Gastrocnemius medialis (tissue), 4 donors: ENCODE measurements around the gene PPFIA1. TPM values are rescaled to one million over a fixed set of nuclear protein-coding genes. Genes with fewer than 3 reads are reported as not detected.

Experiments
- ATAC-seq, 2 donors: fragments of 150-250 bp; one replicate each; pipeline ENCODE4 v1.9.1; 2016
- DNase-seq, 2 donors: peaks; one replicate each; pipeline ENCODE4 v3.0.0-alpha.2; 2019
- H3K27ac ChIP-seq, 4 donors: fragments of 200-600 bp; sonication (generic); 1 replicate in 1 of 4; 2 replicates in 3 of 4; pipeline ENCODE4 v1.5.1; 2016 to 2018; ENCODE audit warnings: mild to moderate bottlenecking in 2 of 4, moderate library complexity in 1 of 4
- H3K27me3 ChIP-seq, 3 donors: fragments of 200-600 bp; sonication (generic) in 2 of 3; 1 replicate in 1 of 3; 2 replicates in 2 of 3; pipeline versions ENCODE4 v1.5.1 to v1.6.0; 2016 to 2019; ENCODE audit warnings: mild to moderate bottlenecking in 1 of 3, moderate library complexity in 1 of 3
- H3K36me3 ChIP-seq, 2 donors: fragments of 200-600 bp; sonication (generic) in 1 of 2; one replicate each; pipeline ENCODE4 v1.5.1; 2017 to 2018
- H3K4me1 ChIP-seq, 2 donors: fragments of 200-600 bp; sonication (generic) in 1 of 2; one replicate each; pipeline ENCODE4 v1.5.1; 2016 to 2017; ENCODE audit warnings: mild to moderate bottlenecking in 2 of 2
- H3K4me3 ChIP-seq, 4 donors: fragments of 200-600 bp; sonication (generic) in 3 of 4; 1 replicate in 1 of 4; 2 replicates in 3 of 4; pipeline ENCODE4 v1.5.1; 2016 to 2019; ENCODE audit warnings: mild to moderate bottlenecking in 2 of 4
- H3K9me3 ChIP-seq, 3 donors: fragments of 200-600 bp; sonication (generic) in 2 of 3; 1 replicate in 1 of 3; 2 replicates in 2 of 3; pipeline ENCODE4 v1.5.1; 2016 to 2019
- CTCF ChIP-seq, 5 experiments: fragments of 450-650 bp in 3 of 5; fragments of 200-600 bp in 2 of 5; sonication (generic) in 2 of 5; IDR thresholded peaks in 4 of 5; conservative IDR thresholded peaks in 1 of 5; 1 replicate in 4 of 5; 2 replicates in 1 of 5; pipeline ENCODE4 v1.5.1; 2016 to 2019; ENCODE audit warnings: antibody characterized with exemption in 5 of 5, mild to moderate bottlenecking in 3 of 5, moderate library complexity in 3 of 5
- POLR2A ChIP-seq, 2 donors: fragments of 450-650 bp; IDR thresholded peaks; one replicate each; pipeline ENCODE4 v1.6.1; 2017; ENCODE audit warnings: antibody characterized with exemption in 2 of 2, mild to moderate bottlenecking in 2 of 2, moderate library complexity in 2 of 2
- in situ Hi-C, 4 donors: fragments of 200-750 bp; cut with MboI; loops; one replicate each; pipeline versions ENCODE4 v1.15.0 to v1.8.0; 2017; ENCODE audit warnings: low sequenced_read_pairs in 4 of 4
- intact Hi-C: fragments of 100-400 bp; cut with DNase I; formaldehyde crosslinking; loops from one replicate; pipeline ENCODE4 v1.15.1; 2023; ENCODE audit warnings: low total_unique reads
- total RNA-seq, 4 donors: library from RNA; depleted of rRNA; stranded (reverse); fragments of >200 nt; gene quantifications; one replicate each; pipeline versions ENCODE4 v1.1.0 to v1.2.3, GENCODE V29; 2016

The PPFIA1 gene
- total RNA-seq, 4 donors from 2014 or later = 36.3 to 90.6 (median 46.0) TPM

- Histone ChIP-seq H3K9me3 (no peaks in the 10 kb centered on the region), H3K4me1 (no peaks in the 10 kb centered on the region), H3K27me3 (no peaks in the 10 kb centered on the region), H3K4me3 (no peak overlapping the region), H3K36me3 (peaks cover 0 to 97% of the 10 kb centered on the region in 2 donors), H3K27ac (no peak overlapping the region)
- in situ Hi-C loops (no loop called here), intact Hi-C loops (no loop called here)
- ATAC-seq (peak; percentile 30 to 31), DNase-seq (peak in 1 of 2 donors; percentile 60)
- TF ChIP-seq CTCF (IDR thresholded peaks at IDR 0.05 in 4 of 5, conservative IDR thresholded peaks at IDR 0.05 in 1 of 5) (no peak), POLR2A (IDR thresholded peaks at IDR 0.05) (no peak)
Observed at GRCh38 chr11:70415191-70415590, 144.7 kb downstream of the PPFIA1 start.

GRCh38 chr11:70415642-70416395 lies 145.3 kb downstream of the PPFIA1 start:
- peaks cover 0 to 97% of the 10 kb centered on the region in 2 donors for H3K36me3 ChIP-seq
- no peaks in the 10 kb centered on the region for H3K9me3 ChIP-seq
- ATAC-seq = no peak
- in situ Hi-C loops (no loop called here), intact Hi-C loops (no loop called here)
- no peaks in the 10 kb centered on the region for H3K27me3 ChIP-seq
- no peaks in the 10 kb centered on the region for H3K4me1 ChIP-seq
- no peak for TF ChIP-seq POLR2A (IDR thresholded peaks at IDR 0.05)
- TF ChIP-seq CTCF (IDR thresholded peaks at IDR 0.05 in 4 of 5, conservative IDR thresholded peaks at IDR 0.05 in 1 of 5) = no peak
- H3K4me3 ChIP-seq = no peak overlapping the region
- no peak for DNase-seq
- no peak overlapping the region for H3K27ac ChIP-seq

- Histone ChIP-seq H3K4me1 (no peaks in the 10 kb centered on the region), H3K9me3 (no peaks in the 10 kb centered on the region), H3K4me3 (no peak overlapping the region), H3K27me3 (no peaks in the 10 kb centered on the region), H3K36me3 (peaks cover 0 to 97% of the 10 kb centered on the region in 2 donors), H3K27ac (no peak overlapping the region)
- ATAC-seq (no peak), DNase-seq (no peak)
- in situ Hi-C loops (no loop called here), intact Hi-C loops (no loop called here)
- TF ChIP-seq POLR2A (IDR thresholded peaks at IDR 0.05) (no peak), CTCF (IDR thresholded peaks at IDR 0.05 in 4 of 5, conservative IDR thresholded peaks at IDR 0.05 in 1 of 5) (no peak)
Observed at GRCh38 chr11:70416881-70417280, 146.4 kb downstream of the PPFIA1 start.

GRCh38 chr11:70418130-70418529 lies 147.6 kb downstream of the PPFIA1 start:
- in situ Hi-C loops = no loop called here
- no peak overlapping the region for H3K4me3 ChIP-seq
- intact Hi-C loops = no loop called here
- no peaks in the 10 kb centered on the region for H3K27me3 ChIP-seq
- peaks cover 0 to 97% of the 10 kb centered on the region in 2 donors for H3K36me3 ChIP-seq
- DNase-seq = no peak
- no peak for ATAC-seq
- H3K9me3 ChIP-seq = no peaks in the 10 kb centered on the region
- no peak for TF ChIP-seq POLR2A (IDR thresholded peaks at IDR 0.05)
- TF ChIP-seq CTCF (IDR thresholded peaks at IDR 0.05 in 4 of 5, conservative IDR thresholded peaks at IDR 0.05 in 1 of 5) = no peak
- H3K4me1 ChIP-seq = no peaks in the 10 kb centered on the region
- no peak overlapping the region for H3K27ac ChIP-seq
